Liver (tissue), 3 donors: ENCODE results near the gene NTMT2.

Experiments used
- CTCF ChIP-seq: fragments of 150-350 bp; IDR thresholded peaks from 2 replicates; pipeline ENCODE4 v1.5.1; 2017; ENCODE audit warnings: improper control_type of control experiment, low read depth, low read length; ENCODE audit not compliant: missing input control
- FOXA1 ChIP-seq: IDR thresholded peaks from 2 replicates; pipeline ENCODE4 v1.6.1; 2016; ENCODE audit warnings: antibody characterized with exemption
- SP1 ChIP-seq: IDR thresholded peaks from 2 replicates; pipeline ENCODE4 v1.6.1; 2018; ENCODE audit warnings: antibody characterized with exemption, mild to moderate bottlenecking
- TF ChIP-seq, protein P1 (sequence below): IDR thresholded peaks from 2 replicates; pipeline ENCODE4 v1.6.1; 2016; ENCODE audit warnings: antibody characterized with exemption
- donor health status: healthy.
- donor health status: healthy.

DNA sequence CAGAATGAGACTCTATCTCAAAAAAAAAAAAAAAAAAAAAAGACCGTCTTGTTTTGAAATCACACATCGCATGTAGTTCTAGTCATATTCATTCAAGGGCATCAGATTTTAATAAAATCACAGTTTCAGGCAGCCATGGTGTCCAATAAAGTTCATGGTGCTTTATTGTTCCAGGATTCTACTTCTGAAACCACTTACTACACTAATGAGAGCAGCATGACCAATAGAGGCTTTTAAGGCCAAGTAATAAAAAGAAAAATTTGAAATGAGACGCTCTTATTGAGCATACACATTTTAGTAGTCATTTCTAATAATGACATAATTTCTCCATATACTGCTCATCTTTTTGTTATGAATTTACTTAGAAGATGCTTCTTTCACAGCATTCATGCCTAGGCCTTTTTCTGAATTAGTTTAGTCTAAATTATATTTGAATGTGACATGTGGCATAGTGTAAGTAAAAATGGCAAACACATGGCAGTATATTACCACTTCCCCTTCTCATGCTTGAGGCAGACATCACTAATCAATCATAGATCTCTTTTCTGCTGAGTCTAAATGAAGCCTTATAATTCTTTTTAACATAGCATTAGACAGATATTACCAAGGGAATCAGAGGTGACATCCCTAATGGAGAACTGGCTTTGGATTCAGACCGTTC lies 18.5 kb downstream of the NTMT2 start:
- TF ChIP-seq CTCF (no peak), SP1 (no peak), FOXA1 (no peak)
- TF ChIP-seq, protein P1, sequence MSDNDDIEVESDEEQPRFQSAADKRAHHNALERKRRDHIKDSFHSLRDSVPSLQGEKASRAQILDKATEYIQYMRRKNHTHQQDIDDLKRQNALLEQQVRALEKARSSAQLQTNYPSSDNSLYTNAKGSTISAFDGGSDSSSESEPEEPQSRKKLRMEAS: no peak
